Stimulated activated naive CD8-positive, alpha-beta T cell treated with anti-CD3 and anti-CD28 coated beads, Interleukin-15, Interleukin-2, amounts not matched to agents 100 U/mL and 50 U/mL, for 24 hours (primary cell): ENCODE results near the gene MATN1.

Source experiments
- ATAC-seq: fragments of 150-1000 bp; cut with Tn5 transposase; one replicate; pipeline ENCODE4 v1.10.0; 2021
- DNase-seq: peaks from one replicate; pipeline ENCODE4 v3.0.0; 2021

The MATN1 gene

GRCh38 chr1:30758121-30758688, 34.8 kb upstream of the MATN1 start:
- ATAC-seq (no peak), DNase-seq (no peak)

- peak; percentile 22 for ATAC-seq
- peak; percentile 75 for DNase-seq
Measured at GRCh38 chr1:30757352-30758120, 34.2 kb upstream of the MATN1 start, which contains the start of gene LAPTM5. Gene LAPTM5 (minus strand): TSS chr1:30757774. CDS start chr1:30757745, 29 bp downstream.

- ATAC-seq (peak; percentile 64), DNase-seq (peak; percentile 77)
Measured at GRCh38 chr1:30756545-30757351, 33.4 kb upstream of the MATN1 start.

- ATAC-seq (no peak), DNase-seq (no peak)
Measured at GRCh38 chr1:30756206-30756544, 32.8 kb upstream of the MATN1 start.

GRCh38 chr1:30755746-30756145, 32.4 kb upstream of the MATN1 start:
- ATAC-seq (no peak), DNase-seq (no peak)

- ATAC-seq, result no peak
- DNase-seq, result no peak
Measured at GRCh38 chr1:30755334-30755733, 31.9 kb upstream of the MATN1 start.

GRCh38 chr1:30754684-30755171, 31.3 kb upstream of the MATN1 start:
- DNase-seq, result peak; percentile 64
- ATAC-seq, result peak; percentile 58

- no peak for DNase-seq
- ATAC-seq, result no peak
Measured at GRCh38 chr1:30753660-30754123, 30.3 kb upstream of the MATN1 start.

- no peak for ATAC-seq
- no peak for DNase-seq
Measured at GRCh38 chr1:30753118-30753517, 29.7 kb upstream of the MATN1 start.

- ATAC-seq (no peak), DNase-seq (no peak)
Measured at GRCh38 chr1:30752651-30752908, 29.2 kb upstream of the MATN1 start.

GRCh38 chr1:30751830-30752650, 28.7 kb upstream of the MATN1 start:
- DNase-seq (no peak), ATAC-seq (no peak)

- DNase-seq (no peak), ATAC-seq (no peak)
Measured at GRCh38 chr1:30750731-30751291, 27.4 kb upstream of the MATN1 start.

- ATAC-seq, result peak; percentile 31
- peak; percentile 68 for DNase-seq
Measured at GRCh38 chr1:30749691-30750583, 26.6 kb upstream of the MATN1 start.

GRCh38 chr1:30748699-30749401, 25.5 kb upstream of the MATN1 start:
- peak; percentile 60 for DNase-seq
- ATAC-seq, result peak; percentile 11

GRCh38 chr1:30748098-30748698, 24.8 kb upstream of the MATN1 start:
- no peak for ATAC-seq
- no peak for DNase-seq

- no peak for DNase-seq
- no peak for ATAC-seq
Measured at GRCh38 chr1:30747033-30748008, 23.9 kb upstream of the MATN1 start.

GRCh38 chr1:30746212-30747032, 23.0 kb upstream of the MATN1 start:
- ATAC-seq (no peak), DNase-seq (no peak)

GRCh38 chr1:30745834-30746208, 22.4 kb upstream of the MATN1 start:
- ATAC-seq (no peak), DNase-seq (no peak)
